IPS DF 4.7 (cell line): ENCODE data around the gene CHMP2A.

Experiments used
- DNase-seq: peaks from one replicate; pipeline ENCODE4 v3.0.0-alpha.2; 2013; ENCODE audit warnings: low spot score; ENCODE audit errors: extremely low read depth

CHMP2A gene

GRCh38 chr19:58570770-58571574, 16.1 kb upstream of the CHMP2A start:
- no peak for DNase-seq

DNA sequence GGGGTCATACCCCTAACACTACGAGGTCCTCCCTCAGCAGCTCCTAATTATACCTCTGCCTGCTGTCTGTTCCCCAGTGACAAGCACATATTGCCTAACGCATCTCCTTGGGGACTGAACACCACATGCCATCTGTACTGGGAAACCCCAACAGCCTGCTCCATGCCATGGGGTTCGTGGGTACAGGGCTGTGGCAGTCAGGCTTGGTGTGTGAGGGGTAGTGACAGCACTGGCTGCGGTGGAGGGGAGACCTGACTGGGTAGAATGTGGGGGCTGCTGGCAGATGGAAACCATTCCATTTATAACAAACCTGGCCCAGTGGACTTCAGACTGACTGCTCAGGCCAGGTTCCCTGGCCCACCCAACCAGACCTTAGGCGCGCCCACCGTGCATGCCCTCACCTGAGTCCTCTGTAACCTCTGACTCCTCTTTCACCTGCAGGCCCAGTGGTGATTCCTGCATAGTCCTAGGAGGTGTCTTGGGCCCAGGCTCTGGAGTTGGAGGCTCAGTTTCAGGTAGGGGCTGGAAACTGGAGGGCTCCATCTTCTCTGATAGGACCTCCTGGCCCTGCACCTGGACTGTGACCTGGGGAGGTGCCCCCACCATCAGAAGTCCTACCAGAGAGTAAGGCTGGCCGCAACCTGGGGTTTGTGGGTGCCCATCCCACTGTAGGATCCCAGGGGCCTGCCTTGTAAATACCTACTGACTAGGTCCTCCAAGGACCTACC, 15.2 kb upstream of the CHMP2A start:
- DNase-seq, result no peak

GRCh38 chr19:58569191-58569942, 14.5 kb upstream of the CHMP2A start:
- no peak for DNase-seq

DNA sequence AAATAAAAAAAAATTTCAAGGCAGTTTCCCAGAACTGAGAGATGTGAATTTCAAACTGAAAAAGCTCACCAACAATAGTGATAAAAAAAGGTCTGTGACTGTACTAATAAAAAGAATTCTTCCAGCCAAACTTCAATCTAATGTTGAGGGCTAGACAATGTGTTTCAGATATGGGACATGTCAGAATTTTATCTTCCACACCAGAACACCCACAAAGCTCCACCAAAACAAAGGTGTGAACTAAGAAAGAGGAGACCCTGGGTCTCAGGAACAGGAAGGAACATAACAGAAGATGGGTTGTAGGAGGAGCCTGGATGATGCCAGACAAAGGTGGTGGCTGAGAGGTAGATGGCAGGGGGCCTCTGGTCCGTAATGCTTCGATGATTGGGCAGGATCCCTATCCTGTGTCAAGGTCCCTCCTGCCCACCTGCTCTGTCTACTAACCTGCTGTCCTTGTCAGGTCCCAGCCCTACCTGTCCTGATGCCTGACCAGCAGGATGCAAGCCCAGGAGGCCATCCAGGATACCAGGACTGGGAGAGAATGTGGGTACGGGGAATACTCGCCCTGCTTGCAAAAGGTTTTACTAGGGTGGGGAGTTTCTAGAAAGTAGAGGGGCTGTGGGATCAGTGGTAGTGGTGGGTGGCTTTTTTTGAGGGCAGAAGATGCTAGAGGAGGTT, 13.7 kb upstream of the CHMP2A start:
- DNase-seq, result no peak

DNA sequence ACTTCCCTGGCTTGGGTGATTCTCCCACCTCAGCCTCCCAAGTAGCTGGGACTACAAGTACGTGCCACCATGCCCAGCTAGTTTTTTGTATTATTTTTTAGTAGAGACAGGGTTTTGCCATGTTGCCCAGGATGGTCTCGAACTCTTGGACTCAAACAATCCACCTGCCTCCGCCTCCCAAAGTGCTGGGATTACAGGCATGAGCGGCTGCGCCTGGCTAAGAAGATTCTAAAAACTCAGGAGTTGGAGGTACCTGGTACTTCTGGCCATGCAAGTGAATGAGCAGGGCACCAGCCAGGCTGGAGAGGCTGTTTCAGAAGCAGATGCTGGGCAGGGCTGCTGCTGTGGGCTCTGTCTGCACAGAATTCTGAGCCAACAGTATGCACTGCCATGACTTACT, 12.1 kb upstream of the CHMP2A start:
- no peak for DNase-seq

GRCh38 chr19:58563823-58564222, 8.9 kb upstream of the CHMP2A start:
- DNase-seq, result no peak

DNA sequence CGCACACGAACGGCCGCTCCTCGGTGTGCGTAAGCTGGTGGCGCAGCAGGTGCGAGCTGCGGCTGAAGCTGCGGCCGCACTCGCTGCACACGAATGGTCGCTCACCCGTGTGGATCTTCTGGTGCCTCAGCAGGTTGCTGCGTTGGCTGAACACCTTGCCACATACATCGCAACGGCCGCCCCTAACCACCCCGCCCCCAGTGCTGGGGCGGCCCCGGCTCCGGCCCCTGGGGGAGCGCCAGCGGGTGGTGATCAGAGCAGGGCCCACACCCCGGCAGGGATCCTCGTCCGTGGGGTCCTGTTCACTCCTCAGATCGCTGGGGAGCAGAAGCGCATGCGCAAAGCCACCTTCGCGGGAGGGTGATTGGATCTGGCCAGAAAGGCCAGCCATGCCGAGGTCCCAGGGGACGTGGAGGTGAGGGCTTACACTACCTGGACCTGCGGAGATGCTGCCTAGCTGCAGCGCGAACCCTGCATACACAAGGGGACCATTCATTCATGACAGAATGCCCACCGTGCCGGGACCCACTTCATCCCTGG, 8.2 kb upstream of the CHMP2A start:
- DNase-seq, result no peak

GRCh38 chr19:58562122-58563033, 7.5 kb upstream of the CHMP2A start:
- DNase-seq, result no peak

- no peak for DNase-seq
Measured at GRCh38 chr19:58561373-58562121, 6.6 kb upstream of the CHMP2A start.

GRCh38 chr19:58560921-58561320, 6.0 kb upstream of the CHMP2A start:
- no peak for DNase-seq

DNA sequence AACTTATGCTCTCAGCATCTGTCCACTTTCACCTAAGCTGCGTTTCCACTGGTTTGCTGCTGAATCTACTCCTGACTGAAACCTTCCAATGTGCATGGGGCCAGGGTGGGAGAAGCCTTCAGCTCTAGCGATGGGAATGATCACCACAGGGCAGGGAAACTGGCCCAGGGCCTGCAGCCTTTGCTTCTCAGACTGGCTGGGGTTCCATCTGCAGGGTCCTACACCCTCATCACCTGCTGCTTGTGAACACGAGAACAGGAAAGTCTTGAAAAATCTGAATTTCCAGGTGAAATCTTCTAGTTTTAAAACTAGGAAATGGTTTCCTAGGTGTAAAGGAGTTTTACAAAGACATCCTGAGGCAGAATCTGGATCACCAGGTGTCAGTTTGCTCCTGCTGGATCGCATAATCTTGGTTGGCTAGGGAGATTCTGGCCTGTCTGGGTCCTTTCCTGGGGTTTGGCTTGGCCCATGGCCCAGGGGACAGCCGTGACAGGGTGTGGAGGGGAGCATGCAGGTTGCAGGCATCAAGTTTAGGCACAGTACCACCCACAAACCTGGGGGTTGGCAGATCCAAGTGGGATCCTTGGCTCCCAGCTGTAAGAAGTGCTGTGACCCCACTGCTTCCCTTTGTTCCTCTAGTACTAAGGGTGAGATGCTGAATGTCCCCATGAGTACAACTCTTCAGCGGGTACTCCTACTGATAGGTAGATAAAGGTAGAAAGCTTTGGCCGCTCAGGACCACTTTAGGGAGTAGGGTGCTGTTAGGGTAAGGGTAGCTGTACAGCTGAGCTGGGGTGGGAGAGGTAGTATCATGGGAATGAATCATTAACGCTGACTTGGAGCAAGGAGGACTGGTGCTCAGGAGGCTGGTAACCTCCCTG, 5.3 kb upstream of the CHMP2A start:
- no peak for DNase-seq

GRCh38 chr19:58559275-58560006, 4.5 kb upstream of the CHMP2A start:
- no peak for DNase-seq

GRCh38 chr19:58558623-58559274, 3.8 kb upstream of the CHMP2A start:
- DNase-seq, result no peak

- no peak for DNase-seq
Measured at GRCh38 chr19:58558066-58558622, 3.2 kb upstream of the CHMP2A start, which contains the start of gene UBE2M. TSS of gene UBE2M (minus strand) at chr19:58558611. CDS start at chr19:58558381, 230 bp downstream.

DNA sequence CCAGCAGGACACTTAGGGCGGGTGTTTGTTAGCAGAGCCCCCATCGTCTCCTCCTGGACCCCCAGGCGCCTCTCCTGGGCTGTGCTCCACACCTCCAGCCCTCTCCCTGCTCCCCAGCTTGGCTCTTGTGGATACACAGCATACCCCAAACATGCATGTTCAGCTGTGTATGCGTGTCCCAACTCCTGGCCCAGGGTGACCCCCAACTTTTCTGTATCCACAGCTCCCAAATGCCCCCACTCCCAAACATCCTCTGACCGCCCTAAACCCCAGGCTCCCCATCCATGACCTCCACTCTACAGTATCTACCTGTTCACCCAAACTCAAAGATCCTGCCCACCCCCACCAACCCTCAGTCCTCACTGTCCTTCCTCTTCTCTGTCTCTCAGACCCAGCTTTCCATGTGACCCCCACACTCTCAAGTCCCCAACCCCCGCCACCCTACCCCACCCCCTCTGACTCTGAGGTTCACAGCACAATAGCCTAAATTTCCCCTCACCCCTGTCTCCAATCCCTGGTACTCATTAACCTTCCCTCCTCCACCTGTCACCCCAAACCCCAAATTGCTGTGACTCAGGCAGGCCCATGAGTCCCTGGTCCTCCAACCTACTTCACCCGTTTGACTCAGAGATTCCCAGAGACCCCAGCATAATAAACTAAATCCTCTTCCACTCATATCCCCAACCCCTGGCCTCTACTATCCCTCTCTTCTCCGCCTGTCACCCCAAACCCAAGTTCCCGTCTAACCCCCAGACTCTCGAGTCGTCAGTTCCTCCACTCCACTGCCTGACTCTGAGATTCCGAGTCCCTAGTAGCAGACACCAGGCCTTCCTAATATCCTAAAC, 2.5 kb upstream of the CHMP2A start:
- DNase-seq, result no peak
